Activated CD8-positive, alpha-beta memory T cell treated with anti-CD3 and anti-CD28 coated beads, Interleukin-2, amount 50 U/mL, for 48 hours (primary cell): ENCODE results near the gene CEACAM19.
"Not testable (repeated sequence)": the region's sequence is repeated elsewhere in the genome, so short reads cannot be mapped to it uniquely, and the experiment has no call there.

Experiments
- DNase-seq: peaks from one replicate; pipeline ENCODE4 v3.0.0-alpha.2; 2020

The CEACAM19 gene, protein sequence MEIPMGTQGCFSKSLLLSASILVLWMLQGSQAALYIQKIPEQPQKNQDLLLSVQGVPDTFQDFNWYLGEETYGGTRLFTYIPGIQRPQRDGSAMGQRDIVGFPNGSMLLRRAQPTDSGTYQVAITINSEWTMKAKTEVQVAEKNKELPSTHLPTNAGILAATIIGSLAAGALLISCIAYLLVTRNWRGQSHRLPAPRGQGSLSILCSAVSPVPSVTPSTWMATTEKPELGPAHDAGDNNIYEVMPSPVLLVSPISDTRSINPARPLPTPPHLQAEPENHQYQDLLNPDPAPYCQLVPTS

DNA sequence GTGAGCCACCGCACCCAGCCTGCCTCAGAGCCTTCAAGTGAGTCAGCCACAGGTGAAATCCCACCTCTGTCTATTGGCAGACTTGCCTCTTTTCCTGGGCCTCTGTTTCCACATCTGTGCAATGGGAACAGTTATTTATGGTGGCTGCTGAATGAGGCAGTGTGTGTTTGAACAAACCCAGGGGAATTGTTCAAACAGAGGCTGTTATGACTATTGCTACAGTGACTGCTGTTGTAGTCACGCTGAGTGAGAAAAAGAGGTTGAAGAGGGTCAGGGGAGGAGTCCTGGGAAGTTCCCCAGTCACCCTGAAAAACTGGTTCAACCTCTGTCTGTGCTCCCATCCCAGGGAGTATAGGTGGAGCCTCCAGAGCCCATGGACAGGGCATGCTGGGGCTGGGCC lies at the start of gene CEACAM19:
Gene CEACAM19, plus strand, starts transcription at position 83 of the 400 bp plus-strand sequence. CDS start 450 bp downstream, outside the sequence.
- DNase-seq = no peak

DNA sequence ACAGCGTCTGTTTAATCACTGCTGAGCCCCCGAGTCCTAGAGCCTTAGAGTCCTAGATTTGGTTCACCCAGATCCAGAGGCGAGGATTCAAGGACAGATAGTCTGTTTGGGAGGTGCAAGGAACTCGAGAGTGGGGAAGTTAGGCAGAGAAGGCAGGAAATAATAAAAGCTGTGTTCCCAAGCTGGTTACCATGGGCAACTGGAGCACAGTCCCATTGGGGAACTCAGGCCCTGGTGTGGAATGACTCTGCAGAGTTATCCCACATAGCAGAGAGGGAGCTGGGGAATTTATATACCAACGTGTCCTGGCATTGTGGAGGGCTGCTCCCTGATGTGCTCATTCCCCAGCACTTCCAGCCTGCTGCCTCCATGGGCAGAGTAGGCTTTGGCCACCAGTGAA lies 48.2 kb upstream of the CEACAM19 start:
- DNase-seq = no peak

DNA sequence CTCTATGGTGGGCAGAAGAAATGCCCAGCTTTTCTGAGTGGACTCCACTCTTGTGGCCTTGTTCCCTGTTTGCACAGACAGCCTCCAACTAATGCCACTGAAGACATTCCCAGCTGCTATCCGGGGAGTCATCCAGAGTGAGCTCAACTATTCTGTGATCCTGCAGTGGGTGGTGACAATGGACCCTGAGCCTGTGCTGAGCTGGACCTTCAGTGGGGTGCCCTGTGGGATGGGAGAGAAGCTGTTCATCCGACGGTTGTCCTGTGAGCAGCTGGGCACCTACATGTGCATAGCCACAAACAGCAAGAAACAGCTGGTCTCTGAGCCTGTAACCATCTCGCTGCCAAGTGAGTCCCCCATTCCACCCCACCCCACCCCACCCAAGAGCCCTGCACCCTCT lies 47.7 kb upstream of the CEACAM19 start:
- DNase-seq = no peak

DNA sequence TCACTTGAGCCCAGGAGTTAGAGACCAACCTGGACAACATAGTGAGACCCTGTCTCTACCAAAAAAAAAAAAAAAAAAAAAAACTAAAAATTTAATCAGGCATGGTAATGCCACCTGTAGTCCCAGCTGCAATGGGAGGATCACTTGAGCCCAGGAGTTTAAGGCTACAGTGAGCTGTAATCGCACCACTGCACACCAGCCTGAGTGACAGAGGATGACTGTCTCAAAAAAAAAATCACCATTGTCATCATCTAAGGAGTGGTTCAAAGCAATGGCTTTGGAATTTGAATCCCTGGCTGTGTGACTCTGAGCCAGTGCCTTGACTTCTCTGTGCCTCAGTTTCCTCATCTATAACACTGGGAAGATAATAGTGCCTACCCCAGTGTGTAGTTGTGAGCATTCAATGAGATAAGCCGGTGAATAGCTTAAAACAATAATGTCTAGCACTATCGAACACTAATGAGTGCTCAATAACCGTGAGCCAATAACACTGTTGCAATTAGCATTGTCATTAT lies 46.4 kb upstream of the CEACAM19 start:
- no peak for DNase-seq

DNA sequence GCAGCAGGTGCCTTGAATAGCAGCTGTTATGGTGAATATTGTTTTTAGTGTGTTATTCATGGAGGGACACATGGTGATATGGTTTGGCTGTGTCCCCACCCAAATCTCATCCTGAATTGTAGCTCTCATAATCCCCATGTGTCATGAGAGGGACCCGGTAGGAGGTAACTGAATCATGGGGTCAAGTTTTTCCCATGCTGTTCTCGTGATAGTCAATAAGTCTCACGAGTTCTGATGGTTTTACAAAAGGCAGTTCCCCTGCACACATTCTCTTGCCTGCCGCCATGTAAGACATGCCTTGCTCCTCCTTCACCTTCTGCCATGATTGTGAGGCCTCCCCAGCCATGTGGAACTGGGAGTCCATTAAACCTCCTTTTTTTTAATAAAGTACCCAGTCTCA lies 45.6 kb upstream of the CEACAM19 start:
- not testable (repeated sequence) for DNase-seq

DNA sequence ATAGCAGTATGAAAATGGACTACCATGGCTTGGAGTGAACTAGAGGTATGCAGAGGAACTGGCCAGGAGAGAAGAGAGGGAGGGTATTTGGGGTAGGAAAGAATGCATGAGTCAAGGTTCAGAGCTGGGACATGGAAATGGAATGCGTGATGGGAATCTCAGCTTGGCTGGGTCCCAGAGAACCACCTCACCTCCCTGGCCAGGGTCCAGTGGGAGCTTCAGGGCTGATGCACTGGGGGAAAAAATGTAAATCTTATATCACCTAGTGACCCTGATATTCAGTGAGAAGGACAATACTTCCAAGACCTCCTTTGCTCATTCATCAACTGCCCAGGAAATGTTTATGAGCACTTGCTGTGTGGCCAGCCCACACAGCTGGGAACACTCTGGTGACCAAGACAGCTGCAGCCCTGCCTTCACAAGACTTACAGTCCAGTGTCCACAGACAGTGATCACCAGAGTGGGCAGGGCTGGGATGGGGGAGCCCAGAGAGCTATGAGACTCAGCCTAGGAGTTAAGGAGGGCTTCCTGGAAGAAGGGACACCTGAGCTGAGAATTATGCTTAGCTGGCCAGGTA lies 45.1 kb upstream of the CEACAM19 start:
- no peak for DNase-seq

DNA sequence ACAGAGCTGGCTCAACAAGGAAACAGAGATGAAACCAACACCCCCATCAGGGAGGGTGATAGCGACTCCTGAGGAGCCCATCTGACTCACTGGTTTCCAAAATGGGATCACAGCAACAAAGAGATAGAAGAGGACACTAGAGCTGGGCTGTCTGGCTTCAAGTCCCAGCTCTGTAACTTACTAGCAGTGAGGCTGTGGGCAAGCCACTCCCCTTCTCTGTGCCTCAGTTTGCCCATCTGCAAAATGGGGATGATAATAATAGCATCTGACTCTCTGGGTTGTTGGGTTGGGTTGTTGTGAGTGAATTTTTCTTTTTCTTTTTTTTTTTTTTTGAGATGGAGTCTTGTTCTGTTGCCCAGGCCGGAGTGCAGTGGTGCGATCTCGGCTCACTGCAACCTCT lies 43.7 kb upstream of the CEACAM19 start:
- DNase-seq = no peak

DNA sequence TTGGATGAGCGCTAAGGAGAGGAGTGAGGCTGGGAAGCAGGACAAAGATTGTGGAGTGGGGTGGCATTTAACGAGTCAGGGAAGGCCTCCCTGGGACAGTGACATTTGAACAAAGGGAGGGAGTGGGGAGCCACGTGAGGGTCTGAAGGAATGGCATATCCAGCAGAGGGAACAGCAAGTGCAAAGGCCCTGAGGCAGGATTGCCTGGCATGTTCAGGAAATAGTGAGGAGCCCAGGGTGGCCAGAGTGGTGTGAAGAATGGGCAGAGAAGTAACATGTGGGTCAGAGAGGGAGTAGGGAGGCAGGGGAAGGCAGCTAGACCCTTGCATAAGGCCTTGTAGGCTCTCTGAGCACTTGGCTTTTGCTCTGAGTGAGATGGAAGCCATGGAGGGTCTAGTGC lies 42.5 kb upstream of the CEACAM19 start:
- no peak for DNase-seq

DNA sequence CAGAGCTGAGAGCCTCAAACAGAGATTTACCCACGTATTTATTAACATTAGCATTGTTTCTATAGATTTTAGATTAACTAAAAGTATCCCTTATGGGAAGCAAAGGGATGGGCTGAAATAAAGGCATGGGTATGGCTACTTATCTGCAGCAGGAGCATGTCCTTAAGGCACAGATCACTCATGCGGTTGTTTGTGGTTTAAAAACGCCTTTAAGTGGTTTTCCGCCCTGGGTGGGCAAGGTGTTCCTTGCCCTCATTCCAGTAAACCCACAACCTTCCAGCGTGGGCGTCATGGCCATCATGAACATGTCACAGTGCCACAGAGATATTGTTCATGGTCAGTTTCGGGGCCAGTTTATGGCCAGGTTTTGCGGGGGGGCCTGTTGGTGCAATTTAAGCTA lies 39.7 kb upstream of the CEACAM19 start:
- not testable (repeated sequence) for DNase-seq

DNA sequence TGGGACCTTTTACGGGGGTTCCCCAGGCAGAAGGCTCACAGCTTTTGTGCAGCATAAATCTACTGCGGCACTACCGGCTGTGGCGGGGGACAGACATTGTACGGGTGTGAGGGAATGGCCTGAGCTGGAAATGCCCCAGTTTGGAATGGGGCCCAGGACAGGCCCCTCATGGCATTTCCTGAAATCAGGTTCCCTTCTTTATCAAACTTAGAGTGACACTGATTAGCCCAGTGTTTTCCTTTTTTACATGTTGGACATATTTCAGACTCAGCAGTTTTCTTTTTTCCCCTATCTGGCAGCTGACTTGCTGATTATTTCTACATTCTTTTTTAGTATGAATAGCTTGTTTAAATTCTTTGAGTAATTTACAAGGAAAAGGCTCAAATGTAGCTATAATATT lies 37.2 kb upstream of the CEACAM19 start:
- DNase-seq = not testable (repeated sequence)

DNA sequence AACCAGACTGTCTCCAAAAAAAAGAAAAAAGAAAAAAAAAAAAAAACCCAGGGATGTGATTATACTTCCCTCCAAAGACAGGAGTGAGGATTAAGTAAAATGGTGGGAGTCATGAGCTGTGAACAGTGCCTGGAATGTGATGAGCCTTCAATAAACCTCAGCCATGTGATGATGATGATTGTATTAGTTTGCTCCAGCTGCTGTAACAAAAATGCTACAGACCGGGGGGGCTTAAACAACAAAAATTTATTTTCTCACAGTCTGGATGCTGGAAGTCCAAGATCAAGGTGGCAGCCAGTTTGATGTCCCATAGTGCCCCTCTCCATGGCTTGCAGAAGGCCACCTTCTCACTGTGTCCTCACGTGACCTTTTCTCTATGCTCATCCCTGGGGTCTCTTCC lies 36.5 kb upstream of the CEACAM19 start:
- DNase-seq = no peak

DNA sequence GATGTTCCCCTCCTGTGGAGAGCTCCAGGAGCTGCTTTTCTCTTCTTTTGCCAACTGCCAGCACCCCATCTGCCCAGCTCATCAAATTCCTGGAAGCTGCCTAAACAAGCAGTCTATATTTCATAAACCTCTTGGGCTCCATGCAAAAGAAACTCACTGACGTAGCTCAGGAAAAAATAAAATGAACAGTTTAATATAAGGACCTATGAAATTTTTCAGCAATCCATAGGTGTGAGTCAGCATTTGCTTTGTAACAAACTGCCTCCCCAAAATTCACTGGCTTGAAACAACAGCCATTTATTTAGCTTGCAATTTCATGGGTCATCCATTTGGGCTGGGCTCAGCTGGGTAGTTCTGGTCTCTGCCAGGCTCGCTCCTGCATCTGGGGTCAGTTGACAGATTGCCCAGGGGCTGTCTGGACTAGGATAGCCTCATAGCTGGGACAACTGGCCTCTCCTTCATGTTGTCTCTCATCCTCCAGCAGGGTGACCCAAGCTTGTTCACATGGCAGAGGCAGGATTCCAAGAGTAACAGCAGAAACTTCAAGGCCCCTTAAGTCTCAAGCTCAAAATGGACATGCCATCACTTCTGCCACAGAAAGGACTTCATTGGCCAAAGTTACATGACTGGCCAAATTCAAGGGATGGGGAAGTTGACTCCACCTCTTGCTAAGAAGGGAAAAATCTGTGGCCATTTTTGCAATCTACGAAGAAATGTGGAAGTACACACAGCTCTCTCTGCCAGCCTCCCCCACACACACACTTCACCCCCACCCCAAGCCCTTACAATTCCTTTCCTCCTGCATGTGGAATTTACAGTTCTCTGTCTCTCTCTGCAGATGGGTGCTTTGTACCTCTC lies 35.5 kb upstream of the CEACAM19 start:
- no peak for DNase-seq

DNA sequence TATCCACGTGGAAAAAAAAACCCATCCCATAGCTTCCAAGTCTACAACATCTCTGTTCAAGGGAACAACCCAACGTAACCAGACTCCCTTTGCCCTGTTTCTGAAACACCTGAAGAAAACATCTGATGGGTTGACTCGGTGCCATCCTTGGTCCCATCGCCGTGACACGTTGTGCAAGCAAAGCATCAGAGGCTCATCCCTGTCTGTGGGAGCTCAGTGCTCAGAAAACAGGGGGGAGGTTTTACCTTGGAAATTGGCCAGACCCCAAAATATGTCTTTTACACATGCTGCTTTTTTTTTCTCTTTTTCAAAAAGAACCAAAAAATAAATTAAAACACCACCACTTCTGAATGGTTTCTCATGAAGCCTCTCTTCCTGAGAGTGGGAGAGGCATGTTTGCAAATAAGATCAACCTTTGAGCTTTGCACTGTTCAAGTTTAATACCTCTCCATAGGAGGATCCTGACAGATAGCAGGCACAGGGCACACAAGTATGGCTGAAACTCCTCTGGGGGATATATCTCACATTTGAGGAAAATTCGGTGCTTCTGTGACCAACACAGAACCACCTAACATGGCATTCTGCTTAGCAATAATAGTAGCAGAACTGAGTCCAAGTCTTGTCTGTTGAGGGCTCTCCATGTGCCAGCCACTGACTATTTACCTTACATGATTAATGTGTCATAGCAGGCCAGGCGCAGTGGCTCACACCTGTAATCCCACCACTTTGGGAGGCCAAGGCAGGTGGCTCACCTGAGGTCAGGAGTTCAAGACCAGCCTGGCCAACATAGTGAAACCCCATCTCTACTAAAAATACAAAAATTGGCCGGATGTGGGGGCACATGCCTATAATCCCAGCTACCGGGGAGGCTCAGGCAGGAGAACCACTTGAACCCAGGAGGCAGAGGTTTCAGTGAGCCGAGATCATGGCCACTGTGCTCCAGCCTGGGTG lies 34.6 kb upstream of the CEACAM19 start:
- no peak for DNase-seq

DNA sequence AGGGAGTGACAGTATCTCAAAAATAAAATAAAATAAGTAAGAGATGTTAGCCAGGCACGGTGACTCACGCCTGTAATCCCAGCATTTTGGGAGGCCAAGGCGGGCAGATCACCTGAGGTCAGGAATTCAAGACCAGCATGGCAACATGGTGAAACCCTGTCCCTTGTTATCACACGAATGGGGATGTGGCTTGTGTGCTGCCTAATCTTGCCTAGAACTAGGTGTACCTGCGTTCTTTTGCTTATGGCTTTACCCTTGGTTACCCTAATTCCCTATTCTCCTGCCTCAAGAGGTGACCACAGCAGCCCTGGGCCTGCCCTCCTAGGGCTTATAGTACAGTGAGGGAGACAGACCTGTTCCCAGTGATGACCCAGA lies 33.9 kb upstream of the CEACAM19 start:
- no peak for DNase-seq

DNA sequence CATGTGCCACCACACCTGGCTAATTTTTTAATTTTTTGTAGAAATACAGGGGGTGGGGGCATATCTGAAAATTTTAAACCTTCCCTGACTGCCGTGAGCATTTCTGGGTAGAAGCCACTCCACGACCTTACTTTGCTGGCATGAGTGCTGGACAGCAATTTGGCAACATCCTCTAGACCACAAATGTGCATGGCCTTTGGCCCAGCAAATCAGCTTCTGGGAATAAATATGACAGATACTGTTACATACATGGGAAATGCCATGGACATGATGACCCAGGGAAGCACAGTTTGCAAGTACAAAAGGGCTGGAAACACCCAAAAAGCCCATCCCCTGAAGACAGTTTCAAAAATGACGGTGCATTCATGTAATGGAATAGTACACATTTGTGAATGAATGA lies 30.8 kb upstream of the CEACAM19 start:
- DNase-seq = no peak

DNA sequence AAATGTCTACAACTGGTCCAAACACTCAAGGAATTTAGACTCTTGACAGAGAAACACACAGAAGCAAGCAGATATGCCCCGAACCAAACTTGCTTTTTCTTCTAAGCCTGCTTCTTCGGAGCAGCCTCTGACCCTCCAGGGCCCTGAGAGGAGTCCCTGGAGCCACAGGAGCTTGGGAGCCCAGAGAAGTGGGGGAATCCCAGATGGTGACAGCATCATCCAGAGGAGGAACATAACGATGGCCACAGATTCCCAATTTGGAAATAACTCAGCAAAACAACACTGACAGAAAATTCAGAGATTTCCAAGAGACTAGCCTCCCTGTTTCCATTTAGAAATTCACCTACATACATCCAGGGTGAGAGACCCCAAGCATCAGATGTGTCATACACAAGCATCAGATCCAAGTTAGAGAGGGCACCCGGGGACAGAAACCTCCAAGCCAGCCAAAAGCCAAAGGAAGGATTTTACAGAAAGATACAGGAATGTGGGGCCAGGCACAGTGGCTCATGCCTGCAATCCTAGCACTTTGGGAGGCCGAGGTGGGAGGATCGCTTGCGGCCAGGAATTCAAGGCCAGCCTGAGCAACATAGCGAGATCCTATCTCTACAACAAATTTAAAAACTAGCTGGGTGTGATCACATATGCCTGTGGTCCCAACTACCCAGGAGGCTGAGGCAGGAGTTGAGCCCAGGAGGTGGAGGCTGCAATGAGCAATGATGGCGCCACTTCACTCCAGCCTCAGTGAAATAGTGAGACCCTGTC lies 29.6 kb upstream of the CEACAM19 start:
- no peak for DNase-seq

DNA sequence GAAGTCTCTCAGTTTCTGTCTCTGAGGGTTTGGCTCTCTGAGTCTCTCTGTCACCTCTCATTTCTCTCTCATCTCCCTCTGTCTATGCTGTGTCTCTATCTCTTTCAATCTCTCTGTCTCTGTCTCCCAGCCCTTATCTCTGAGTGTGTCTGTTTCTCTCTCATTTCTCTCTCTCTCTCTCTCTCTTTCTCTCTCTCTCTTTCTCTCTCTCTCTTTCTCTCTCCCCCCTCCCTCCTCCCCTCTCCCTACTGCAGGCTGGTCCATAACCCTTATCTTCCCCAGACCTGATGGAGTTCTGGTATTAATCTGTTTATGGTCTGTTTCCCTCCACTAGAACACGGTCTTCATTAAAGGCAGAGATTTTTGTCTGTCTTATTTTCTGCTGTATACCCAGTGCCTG lies 28.9 kb upstream of the CEACAM19 start:
- no peak for DNase-seq

DNA sequence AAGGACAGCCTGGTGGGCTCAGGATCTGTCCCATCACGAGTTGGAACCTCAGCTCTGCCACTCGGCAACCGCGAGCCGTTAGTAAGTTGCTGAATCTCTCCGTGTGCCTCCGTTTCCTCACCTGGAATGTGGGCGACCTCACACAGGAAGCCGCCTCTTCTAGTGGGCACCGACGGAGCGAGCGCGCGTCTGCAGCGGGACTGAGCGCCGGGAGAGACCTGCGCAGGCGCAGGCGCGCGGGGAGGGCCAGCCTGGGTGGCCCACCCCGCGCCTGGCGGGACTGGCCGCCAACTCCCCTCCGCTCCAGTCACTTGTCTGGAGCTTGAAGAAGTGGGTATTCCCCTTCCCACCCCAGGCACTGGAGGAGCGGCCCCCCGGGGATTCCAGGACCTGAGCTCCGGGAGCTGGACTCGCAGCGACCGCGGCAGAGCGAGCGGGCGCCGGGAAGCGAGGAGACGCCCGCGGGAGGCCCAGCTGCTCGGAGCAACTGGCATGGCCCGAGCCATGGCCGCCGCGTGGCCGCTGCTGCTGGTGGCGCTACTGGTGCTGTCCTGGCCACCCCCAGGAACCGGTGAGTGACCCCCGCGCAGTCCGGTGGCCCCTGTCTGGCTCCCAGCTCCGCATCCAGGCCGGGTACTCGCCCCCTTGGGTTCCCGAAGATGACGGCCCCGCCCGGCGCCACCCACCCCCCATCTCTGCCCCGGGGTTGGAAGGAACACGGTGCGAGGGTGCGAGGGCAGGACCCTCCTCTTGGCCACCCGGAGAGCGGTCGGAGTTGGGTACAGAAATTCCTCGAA lies 27.5 kb upstream of the CEACAM19 start, which contains the start of gene PVR:
Gene PVR, plus strand, starts transcription at position 306 of the 797 bp plus-strand sequence. Its CDS starts 187 bp downstream, at position 493.
- DNase-seq = peak; percentile 78

DNA sequence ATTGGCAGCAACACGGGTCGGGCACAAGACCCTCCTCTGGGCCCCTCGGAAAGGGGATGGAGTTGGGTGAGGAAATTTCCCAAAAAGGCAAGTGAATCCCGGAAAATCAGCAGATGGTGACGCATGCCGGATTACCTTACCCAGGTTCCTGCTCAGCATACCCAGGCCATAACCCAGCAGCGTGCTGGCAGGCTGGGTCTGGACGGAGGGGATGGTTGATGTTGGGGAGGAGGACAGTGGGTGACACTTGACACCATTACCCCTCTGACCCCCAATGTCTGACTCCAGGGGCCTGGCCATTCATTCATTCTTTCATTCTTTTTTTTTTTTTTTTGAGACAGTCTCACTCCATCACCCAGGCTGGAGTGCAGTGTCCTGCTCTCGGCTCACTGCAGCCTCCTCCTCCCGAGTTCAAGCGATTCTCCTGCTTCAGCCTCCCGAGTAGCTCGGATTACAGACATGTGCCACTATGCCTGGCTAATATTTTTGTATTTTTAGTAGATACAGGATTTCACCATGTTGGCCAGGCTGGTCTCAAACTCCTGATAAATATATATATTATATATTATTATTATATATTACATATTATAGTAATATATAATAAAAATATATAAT lies 26.8 kb upstream of the CEACAM19 start:
- no peak for DNase-seq

DNA sequence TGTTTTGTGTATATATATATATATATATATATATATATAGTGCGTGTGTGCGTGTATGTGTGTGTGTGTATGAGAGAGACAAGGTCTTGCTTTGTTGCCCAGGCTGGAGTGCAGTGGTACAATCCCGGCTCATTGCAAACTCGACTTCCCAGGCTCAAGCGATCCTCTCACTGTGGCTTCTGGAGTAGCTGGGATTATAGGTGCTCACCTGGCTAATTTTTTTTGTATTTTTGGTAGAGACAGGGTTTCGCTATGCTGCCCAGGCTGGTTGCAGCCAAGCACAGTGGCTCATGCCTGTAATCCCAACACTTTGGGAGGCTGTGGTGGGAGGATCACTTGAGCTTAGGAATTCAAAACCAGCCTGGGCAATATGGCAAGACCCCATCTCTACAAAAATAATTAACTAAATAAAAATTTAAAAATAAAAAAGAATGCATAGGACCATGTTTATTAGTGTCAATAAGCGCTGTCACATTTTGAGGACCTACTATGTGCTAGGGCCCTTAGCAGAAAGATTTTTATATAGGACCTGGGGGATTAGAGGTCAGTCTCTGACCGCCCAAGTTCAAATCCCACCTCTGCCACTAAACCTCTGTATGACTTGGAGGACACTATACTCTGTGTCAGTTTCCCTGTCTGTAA lies 25.8 kb upstream of the CEACAM19 start:
- no peak for DNase-seq
